ENCODE data around the gene LRRC4C. TPM values are rescaled to one million over a fixed set of nuclear protein-coding genes. Genes with fewer than 3 reads are reported as not detected.

The LRRC4C gene
- total RNA-seq, 1 experiment from 2014 or later = 0.15 TPM

GRCh38 chr11:40421208-40421981 is 1038.1 kb downstream of the LRRC4C start:
- H3K27me3 ChIP-seq (ENCODE audit: control insufficient read depth, insufficient read depth, low read length) = no peaks in the 10 kb centered on the region
- no TSS peak for BruUV-seq (replicated peaks)
- CTCF ChIA-PET = no interaction called here
- ATAC-seq (no peak), DNase-seq (ENCODE audit: low read depth, low spot score) (no peak)
- POLR2A ChIA-PET = no interaction called here
- no peak overlapping the region for H3K4me3 ChIP-seq (ENCODE audit: low read depth in 2 of 2, low read length in 2 of 2)
- H3K9me3 ChIP-seq (ENCODE audit: control insufficient read depth, insufficient read depth, low read depth, low read length) = no peaks in the 10 kb centered on the region
- no peaks in the 10 kb centered on the region for H3K36me3 ChIP-seq (ENCODE audit: control insufficient read depth, insufficient read depth, low read length)
- no peaks in the 10 kb centered on the region for H3K4me1 ChIP-seq (ENCODE audit: control insufficient read depth, insufficient read depth, low read length)
- TF ChIP-seq POLR2AphosphoS5 (IDR thresholded peaks at IDR 0.05; ENCODE audit: low read depth, low read length) = no peak
- no peak for TF ChIP-seq TCF7L2 (IDR thresholded peaks at IDR 0.05; ENCODE audit: low read depth, low read length)
- TF ChIP-seq, protein P1, sequence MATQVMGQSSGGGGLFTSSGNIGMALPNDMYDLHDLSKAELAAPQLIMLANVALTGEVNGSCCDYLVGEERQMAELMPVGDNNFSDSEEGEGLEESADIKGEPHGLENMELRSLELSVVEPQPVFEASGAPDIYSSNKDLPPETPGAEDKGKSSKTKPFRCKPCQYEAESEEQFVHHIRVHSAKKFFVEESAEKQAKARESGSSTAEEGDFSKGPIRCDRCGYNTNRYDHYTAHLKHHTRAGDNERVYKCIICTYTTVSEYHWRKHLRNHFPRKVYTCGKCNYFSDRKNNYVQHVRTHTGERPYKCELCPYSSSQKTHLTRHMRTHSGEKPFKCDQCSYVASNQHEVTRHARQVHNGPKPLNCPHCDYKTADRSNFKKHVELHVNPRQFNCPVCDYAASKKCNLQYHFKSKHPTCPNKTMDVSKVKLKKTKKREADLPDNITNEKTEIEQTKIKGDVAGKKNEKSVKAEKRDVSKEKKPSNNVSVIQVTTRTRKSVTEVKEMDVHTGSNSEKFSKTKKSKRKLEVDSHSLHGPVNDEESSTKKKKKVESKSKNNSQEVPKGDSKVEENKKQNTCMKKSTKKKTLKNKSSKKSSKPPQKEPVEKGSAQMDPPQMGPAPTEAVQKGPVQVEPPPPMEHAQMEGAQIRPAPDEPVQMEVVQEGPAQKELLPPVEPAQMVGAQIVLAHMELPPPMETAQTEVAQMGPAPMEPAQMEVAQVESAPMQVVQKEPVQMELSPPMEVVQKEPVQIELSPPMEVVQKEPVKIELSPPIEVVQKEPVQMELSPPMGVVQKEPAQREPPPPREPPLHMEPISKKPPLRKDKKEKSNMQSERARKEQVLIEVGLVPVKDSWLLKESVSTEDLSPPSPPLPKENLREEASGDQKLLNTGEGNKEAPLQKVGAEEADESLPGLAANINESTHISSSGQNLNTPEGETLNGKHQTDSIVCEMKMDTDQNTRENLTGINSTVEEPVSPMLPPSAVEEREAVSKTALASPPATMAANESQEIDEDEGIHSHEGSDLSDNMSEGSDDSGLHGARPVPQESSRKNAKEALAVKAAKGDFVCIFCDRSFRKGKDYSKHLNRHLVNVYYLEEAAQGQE (IDR thresholded peaks at IDR 0.05; ENCODE audit: insufficient read depth in 1 of 2, low read depth in 2 of 2, low read length in 1 of 2) = no peak
- TF ChIP-seq CTCF (IDR thresholded peaks at IDR 0.05) = no peak
- no peak for TF ChIP-seq SIN3A (IDR thresholded peaks at IDR 0.05; ENCODE audit: borderline replicate concordance, insufficient read depth, low read depth, low read length)
- intact Hi-C loops (cut with micrococcal nuclease; ENCODE audit: unreplicated experiment) = no loop called here
- in situ Hi-C loops (cut with HindIII; ENCODE audit: low pct_unique_long_range_greater_than_20kb, low sequenced_read_pairs) = no loop called here
- H3K27ac ChIP-seq (ENCODE audit: low read length) = no peak overlapping the region

DNA sequence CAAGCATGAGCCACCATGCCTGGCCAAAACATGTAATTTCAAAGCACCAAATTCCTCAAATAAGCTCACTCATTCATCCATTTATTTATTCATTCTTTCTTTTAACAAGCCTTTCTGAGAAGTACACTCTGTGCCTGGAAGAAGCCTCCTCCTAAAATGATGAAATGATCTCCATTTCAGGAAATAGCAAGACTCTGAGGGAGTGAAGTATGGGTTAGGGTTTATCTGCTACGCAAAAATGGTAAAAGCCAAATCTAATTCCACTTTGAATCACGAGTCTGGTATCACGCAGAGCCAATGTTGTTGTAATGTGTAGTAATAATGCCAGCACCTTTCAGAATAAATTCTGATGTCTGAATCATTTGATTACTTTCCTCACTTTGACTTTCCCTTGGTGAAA is 1041.8 kb downstream of the LRRC4C start:
- in situ Hi-C loops (cut with HindIII; ENCODE audit: low pct_unique_long_range_greater_than_20kb, low sequenced_read_pairs) = no loop called here
- Histone ChIP-seq H3K36me3 (ENCODE audit: control insufficient read depth, insufficient read depth, low read length) (no peaks in the 10 kb centered on the region), H3K4me3 (ENCODE audit: low read depth in 2 of 2, low read length in 2 of 2) (no peak overlapping the region), H3K27me3 (ENCODE audit: control insufficient read depth, insufficient read depth, low read length) (no peaks in the 10 kb centered on the region), H3K27ac (ENCODE audit: low read length) (no peak overlapping the region), H3K4me1 (ENCODE audit: control insufficient read depth, insufficient read depth, low read length) (no peaks in the 10 kb centered on the region), H3K9me3 (ENCODE audit: control insufficient read depth, insufficient read depth, low read depth, low read length) (no peaks in the 10 kb centered on the region)
- intact Hi-C loops (cut with micrococcal nuclease; ENCODE audit: unreplicated experiment) = no loop called here
- CTCF ChIA-PET = no interaction called here
- no TSS peak for BruUV-seq (replicated peaks)
- DNase-seq (ENCODE audit: low read depth, low spot score) (no peak), ATAC-seq (no peak)
- no peak for TF ChIP-seq CTCF (IDR thresholded peaks at IDR 0.05)
- POLR2A ChIA-PET = no interaction called here

Data from Panc1 (cell line).